Endothelial cell of umbilical vein (primary cell): Measurements from ENCODE around the gene SCAP.

Source experiments
- POLR2A ChIP-seq: IDR thresholded peaks from 2 replicates; pipeline ENCODE4 v1.6.1; 2012; ENCODE audit warnings: low read depth, mild to moderate bottlenecking, control low read depth, low read length
- POLR2AphosphoS5 ChIP-seq: IDR thresholded peaks from 2 replicates; pipeline ENCODE4 v1.6.1; 2012; ENCODE audit warnings: low read depth, mild to moderate bottlenecking, control low read depth, low read length, moderate library complexity; ENCODE audit not compliant: insufficient read depth
- TF ChIP-seq, protein P1 (sequence below), 2 donors: IDR thresholded peaks; 1 replicate in 1 of 2; 2 replicates in 1 of 2; pipeline ENCODE4 v1.5.1; 2011; ENCODE audit warnings: low read length in 2 of 2, mild to moderate bottlenecking in 2 of 2, moderate library complexity in 2 of 2, control low read depth in 1 of 2, inconsistent platforms in 1 of 2, low read depth in 1 of 2; ENCODE audit not compliant: insufficient read depth in 1 of 2; ENCODE audit errors: extremely low read depth in 1 of 2

DNA sequence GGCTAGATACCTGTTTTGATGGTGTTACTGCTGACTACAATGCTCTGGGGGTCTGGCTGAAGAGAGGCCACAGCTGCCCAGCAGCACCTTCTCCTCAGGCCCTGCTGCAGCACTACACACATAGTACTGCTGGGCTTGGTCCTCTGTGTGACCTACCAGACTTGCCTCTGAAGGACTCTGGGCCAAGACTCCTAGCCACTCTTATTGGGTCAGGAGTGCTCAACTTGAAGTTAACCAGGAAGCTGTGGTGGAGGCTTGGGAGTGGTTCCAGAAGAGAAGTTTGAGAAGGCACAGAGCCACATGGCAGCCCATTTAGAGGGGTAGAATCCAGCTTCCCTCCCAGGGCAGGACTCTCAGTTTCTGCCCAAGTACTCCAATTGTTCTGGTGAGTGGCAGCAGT, 21.2 kb upstream of the SCAP start:
- TF ChIP-seq, protein P1, sequence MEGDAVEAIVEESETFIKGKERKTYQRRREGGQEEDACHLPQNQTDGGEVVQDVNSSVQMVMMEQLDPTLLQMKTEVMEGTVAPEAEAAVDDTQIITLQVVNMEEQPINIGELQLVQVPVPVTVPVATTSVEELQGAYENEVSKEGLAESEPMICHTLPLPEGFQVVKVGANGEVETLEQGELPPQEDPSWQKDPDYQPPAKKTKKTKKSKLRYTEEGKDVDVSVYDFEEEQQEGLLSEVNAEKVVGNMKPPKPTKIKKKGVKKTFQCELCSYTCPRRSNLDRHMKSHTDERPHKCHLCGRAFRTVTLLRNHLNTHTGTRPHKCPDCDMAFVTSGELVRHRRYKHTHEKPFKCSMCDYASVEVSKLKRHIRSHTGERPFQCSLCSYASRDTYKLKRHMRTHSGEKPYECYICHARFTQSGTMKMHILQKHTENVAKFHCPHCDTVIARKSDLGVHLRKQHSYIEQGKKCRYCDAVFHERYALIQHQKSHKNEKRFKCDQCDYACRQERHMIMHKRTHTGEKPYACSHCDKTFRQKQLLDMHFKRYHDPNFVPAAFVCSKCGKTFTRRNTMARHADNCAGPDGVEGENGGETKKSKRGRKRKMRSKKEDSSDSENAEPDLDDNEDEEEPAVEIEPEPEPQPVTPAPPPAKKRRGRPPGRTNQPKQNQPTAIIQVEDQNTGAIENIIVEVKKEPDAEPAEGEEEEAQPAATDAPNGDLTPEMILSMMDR (IDR thresholded peaks at IDR 0.05; ENCODE audit: extremely low read depth in 1 of 2, insufficient read depth in 1 of 2, low read depth in 1 of 2, low read length in 2 of 2), result no peak
- TF ChIP-seq POLR2AphosphoS5 (no peak), POLR2A (no peak)
